Right cardiac atrium (tissue), 5 donors: Measurements from ENCODE around the gene PANK1. TPM values are rescaled to one million over a fixed set of nuclear protein-coding genes. Genes with fewer than 3 reads are reported as not detected.
A peak's percentile ranks its signal among the peaks of the same experiment; 100 is the strongest.
"Not testable (repeated sequence)": the region's sequence is repeated elsewhere in the genome, so short reads cannot be mapped to it uniquely, and the experiment has no call there.

ENCODE experiments used
- ATAC-seq, 2 donors: fragments of 200-7000 bp; cut with Tn5 transposase; one replicate each; pipeline versions ENCODE4 v1.8.0 to v1.9.1; 2020; ENCODE audit warnings: moderate library complexity in 2 of 2, mild to moderate bottlenecking in 1 of 2
- DNase-seq, 3 donors: peaks; one replicate each; pipeline ENCODE4 v3.0.0-alpha.2; 2020
- H3K27ac ChIP-seq: one replicate; pipeline ENCODE4 v1.5.1; 2013; ENCODE audit warnings: mild to moderate bottlenecking, low read length, control low read depth, moderate library complexity
- H3K27me3 ChIP-seq: one replicate; pipeline ENCODE4 v1.6.1; 2013; ENCODE audit not compliant: control insufficient read depth, insufficient read depth
- H3K4me1 ChIP-seq: one replicate; pipeline ENCODE4 v1.6.1; 2013; ENCODE audit warnings: low read length; ENCODE audit not compliant: control insufficient read depth, insufficient read depth
- H3K4me3 ChIP-seq: one replicate; pipeline ENCODE4 v1.5.1; 2013; ENCODE audit warnings: low read length, control low read depth
- H3K9me3 ChIP-seq: one replicate; pipeline ENCODE4 v1.6.1; 2013; ENCODE audit warnings: low read length; ENCODE audit not compliant: control insufficient read depth
- WGBS: extraction: QIAGEN DNeasy Blood & Tissue Kit; methylation state at CpG from one replicate; pipeline ENCODE4 v1.1.7; 2013; 5-methylcytosine and 5-hydroxymethylcytosine counted together
- intact Hi-C, 4 donors: fragments of 100-400 bp; cut with DNase I; formaldehyde crosslinking; loops; one replicate each; pipeline versions ENCODE4 v1.11.0 to v1.14.0; 2022 to 2023
- polyA plus RNA-seq: library from polyadenylated mRNA; stranded (reverse); fragments of 200-250 nt; gene quantifications from one replicate; pipeline ENCODE4 v1.2.3, GENCODE V29; 2013
- total RNA-seq, 4 donors: library from RNA; stranded (reverse); fragmentation: NEBNext Ultra II Directional; extraction: Animal tissue kit (Norgen Biotek cat#: 25700); gene quantifications; one replicate each; pipeline ENCODE4 v1.2.1, GENCODE V29; 2021
- donor health status: healthy with polysubstance abuse.
- donor health status: DM: no; HTN: yes; CAD: no.
- donor health status: DM: no; HTN: no; CAD: no.
- donor health status: DM: no; HTN: yes; CAD: no; lungs with severe emphysema.
- donor health status: DM: yes; HTN: yes; CAD: no.

PANK1 gene
- total and polyA plus RNA-seq, 5 donors, result 5.0 to 14.0 (median 12.7) TPM

DNA sequence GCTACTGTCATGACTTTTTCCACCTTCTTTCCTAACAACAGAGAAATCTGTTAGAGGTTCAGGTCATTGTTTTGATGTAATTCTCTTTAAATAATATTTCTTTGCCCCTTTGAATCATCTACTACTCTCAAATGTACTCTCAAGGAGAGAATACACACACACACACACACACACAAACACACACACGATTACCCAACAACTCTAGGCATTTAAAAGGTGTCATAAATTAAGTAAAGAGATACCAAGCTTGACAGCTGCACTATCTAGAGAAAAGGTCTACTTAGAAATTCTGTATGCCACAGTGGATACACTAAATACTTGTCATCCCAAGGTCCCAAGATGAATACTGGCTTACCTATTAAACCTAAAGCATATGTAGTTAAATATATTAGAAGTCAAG lies 4.8 kb downstream of the PANK1 start:
- DNase-seq (no peak), ATAC-seq (no peak)
- no peaks in the 10 kb centered on the region for H3K9me3 ChIP-seq
- H3K4me3 ChIP-seq, result no peak overlapping the region
- no peaks in the 10 kb centered on the region for H3K4me1 ChIP-seq
- intact Hi-C loops, result no loop called here
- no peak overlapping the region for H3K27ac ChIP-seq
- no peaks in the 10 kb centered on the region for H3K27me3 ChIP-seq
- 68% methylated on average over 1 of the region's 1 CpG for WGBS

DNA sequence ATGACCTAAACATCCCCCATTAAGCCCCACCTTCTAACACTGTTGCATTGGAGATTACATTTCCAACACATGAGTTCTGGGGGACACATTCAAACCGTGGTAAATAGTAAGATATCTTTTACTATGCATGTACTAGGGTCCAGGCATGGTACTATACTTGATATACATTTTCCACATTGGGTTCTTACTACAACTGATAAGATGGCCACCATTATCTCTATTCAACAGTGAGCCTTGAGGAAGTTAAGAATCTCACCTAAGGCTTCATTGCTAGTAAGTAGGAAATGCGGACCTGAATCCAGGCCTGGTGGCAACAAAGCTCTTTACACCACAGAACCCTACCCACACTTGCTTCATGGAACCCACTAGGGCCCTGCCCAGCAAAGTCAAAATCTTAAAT lies 5.7 kb downstream of the PANK1 start:
- H3K27ac ChIP-seq, result no peak overlapping the region
- WGBS, result 97% methylated on average over 2 of the region's 2 CpGs
- no peaks in the 10 kb centered on the region for H3K9me3 ChIP-seq

DNA sequence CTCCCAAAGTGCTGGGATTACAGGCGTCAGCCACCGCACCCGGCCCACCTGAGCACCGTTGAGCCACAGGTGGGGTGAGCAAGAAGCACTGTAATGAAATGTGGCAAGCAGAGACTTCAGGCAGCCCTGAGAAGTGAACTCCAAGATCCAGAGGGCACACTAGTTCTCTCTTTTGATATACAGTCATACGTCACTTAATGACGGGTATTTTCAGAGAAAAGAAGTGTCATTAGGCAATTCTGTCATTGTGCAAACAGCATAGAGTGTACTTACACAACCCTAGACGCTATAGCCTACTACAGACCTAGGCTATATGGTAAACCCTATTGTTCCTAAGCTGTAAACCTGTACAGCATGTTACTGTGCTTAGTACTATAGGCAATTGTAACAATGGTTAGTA lies 7.9 kb downstream of the PANK1 start:
- no peaks in the 10 kb centered on the region for H3K27me3 ChIP-seq
- no peak overlapping the region for H3K27ac ChIP-seq
- WGBS, result 94% methylated on average over 7 of the region's 7 CpGs
- no peaks in the 10 kb centered on the region for H3K4me1 ChIP-seq
- DNase-seq (no peak), ATAC-seq (no peak)
- intact Hi-C loops, result no loop called here
- H3K9me3 ChIP-seq, result no peaks in the 10 kb centered on the region
- no peak overlapping the region for H3K4me3 ChIP-seq

More for the DNA sequence above, 5.7 kb downstream of the PANK1 start:
- no peak for ATAC-seq
- Histone ChIP-seq H3K4me3 (no peak overlapping the region), H3K4me1 (no peaks in the 10 kb centered on the region), H3K27me3 (no peaks in the 10 kb centered on the region)
- intact Hi-C loops, result no loop called here
- DNase-seq, result no peak

DNA sequence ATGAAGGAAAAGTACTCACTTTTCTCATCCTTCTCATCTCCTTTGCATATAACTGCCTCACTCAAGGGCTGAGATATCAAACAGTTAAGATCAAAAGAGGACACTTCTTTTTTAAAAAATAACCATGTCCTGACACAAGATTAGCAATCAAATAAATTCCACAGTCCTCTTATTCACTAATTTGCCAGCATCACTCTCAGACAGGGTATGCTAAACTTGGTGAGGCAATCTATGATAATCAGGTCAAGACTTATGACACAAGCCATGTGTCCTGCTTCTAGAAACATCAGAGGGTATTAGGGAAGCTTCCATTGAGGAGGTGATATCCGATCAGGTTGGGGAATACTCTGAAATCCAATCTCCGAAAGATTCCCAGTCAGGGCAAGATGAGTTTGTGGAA lies 10.4 kb downstream of the PANK1 start:
- H3K4me1 ChIP-seq, result no peaks in the 10 kb centered on the region
- no peak overlapping the region for H3K4me3 ChIP-seq
- no peak overlapping the region for H3K27ac ChIP-seq
- no peak for DNase-seq
- WGBS, result 97% methylated on average over 2 of the region's 2 CpGs
- intact Hi-C loops, result no loop called here
- no peaks in the 10 kb centered on the region for H3K9me3 ChIP-seq
- ATAC-seq, result no peak
- no peaks in the 10 kb centered on the region for H3K27me3 ChIP-seq

DNA sequence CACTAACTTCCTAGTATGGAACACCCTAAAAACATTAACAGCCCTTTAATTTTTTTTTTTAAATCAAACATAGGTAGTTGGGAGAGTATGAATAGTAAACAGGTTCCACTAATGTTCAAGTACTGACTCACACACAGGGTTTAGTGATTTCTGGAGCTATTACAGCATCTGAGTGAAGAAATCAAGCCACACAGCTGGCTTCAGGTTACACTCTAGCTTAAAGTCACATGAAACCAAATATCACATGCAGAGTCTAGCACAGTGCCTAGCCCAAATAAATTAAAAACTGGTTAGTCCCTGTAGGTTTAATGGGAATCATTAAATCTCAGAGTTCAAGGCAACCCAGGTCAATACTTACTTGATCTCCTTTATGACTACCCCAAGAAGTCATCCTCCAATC lies 11.6 kb downstream of the PANK1 start:
- no peak for ATAC-seq
- no peak overlapping the region for H3K27ac ChIP-seq
- no peaks in the 10 kb centered on the region for H3K4me1 ChIP-seq
- no peaks in the 10 kb centered on the region for H3K9me3 ChIP-seq
- H3K27me3 ChIP-seq, result no peaks in the 10 kb centered on the region
- intact Hi-C loops, result no loop called here
- no peak for DNase-seq
- H3K4me3 ChIP-seq, result no peak overlapping the region

DNA sequence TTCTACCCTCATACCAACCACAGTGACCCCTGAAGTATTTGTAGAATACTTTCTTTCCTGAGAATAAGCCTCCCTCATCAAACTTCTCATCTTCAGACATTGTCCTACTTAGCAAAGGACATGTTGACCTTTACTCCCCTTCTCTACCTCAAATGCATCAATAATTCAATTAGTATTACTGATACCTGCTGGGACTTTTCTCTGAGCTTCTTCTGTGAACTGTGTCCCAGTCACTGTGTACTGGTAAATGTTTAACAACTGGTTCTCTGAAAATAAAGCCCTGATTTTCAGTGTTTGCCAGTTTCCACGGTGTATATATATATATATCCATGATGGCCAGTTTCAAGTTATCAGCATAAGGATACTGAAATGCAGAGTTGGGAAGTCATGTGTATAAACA lies 12.2 kb downstream of the PANK1 start:
- WGBS, result 83% methylated on average over 1 of the region's 1 CpG
- intact Hi-C loops, result no loop called here
- H3K4me1 ChIP-seq, result no peaks in the 10 kb centered on the region
- no peaks in the 10 kb centered on the region for H3K9me3 ChIP-seq
- no peaks in the 10 kb centered on the region for H3K27me3 ChIP-seq
- ATAC-seq (no peak), DNase-seq (no peak)
- H3K4me3 ChIP-seq, result no peak overlapping the region
- no peak overlapping the region for H3K27ac ChIP-seq

DNA sequence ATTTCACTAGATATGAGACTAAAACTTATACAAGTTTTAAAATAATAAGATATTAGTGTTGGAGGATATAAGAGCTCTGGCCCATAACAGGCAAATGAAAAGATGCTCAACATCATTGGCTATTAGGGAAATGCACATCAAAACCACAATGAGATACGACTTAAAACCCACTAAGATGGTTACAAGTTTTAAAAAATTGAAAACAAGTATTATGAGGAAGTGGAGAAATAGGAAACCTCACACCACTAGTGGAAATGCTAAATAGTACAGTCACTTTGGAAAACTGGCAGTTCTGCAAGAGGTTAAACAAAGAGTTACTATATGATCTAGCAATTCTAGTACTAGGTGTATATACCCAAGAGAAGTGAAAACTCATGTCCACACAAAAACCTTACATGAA lies 17.2 kb downstream of the PANK1 start:
- no peak overlapping the region for H3K27ac ChIP-seq
- H3K9me3 ChIP-seq, result no peaks in the 10 kb centered on the region
- no peaks in the 10 kb centered on the region for H3K27me3 ChIP-seq
- WGBS, result 74% methylated on average over 1 of the region's 1 CpG
- DNase-seq, result no peak
- ATAC-seq, result no peak
- H3K4me1 ChIP-seq, result peaks cover 3% of the 10 kb centered on the region
- H3K4me3 ChIP-seq, result no peak overlapping the region
- intact Hi-C loops, result no loop called here

DNA sequence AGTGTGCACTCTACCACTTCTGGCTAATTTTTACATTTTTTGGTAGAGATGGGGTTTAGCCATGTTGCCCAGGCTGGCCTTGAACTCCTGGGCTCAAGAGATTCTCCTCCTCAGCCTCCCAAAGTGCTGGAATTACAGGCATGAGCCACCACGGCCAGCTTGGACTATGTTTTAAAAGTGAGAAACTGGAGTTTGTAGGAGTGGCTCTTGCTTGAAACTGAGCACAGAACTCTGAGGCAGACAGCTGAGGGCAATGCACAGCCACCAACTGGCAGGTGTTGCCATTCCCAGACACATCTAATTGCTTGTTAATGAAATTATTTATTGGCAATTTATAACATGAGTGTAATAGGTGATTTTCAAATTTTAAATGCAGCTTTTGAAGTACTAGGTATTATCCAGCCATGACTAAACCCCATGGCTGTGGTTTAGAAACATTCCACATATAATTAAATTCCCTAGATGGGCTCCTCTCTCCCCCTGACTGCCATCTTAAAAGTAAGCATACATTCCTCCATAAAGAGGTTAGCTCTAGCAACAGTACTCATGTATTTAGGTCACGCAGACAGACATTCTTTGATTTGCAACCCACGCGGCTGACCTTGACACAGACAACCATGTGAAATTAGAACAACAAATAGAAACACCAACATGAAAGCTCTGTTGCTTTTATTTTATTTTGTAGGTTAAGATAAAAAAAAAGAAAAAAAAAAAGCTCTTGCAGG lies 19.8 kb downstream of the PANK1 start:
- DNase-seq (no peak), ATAC-seq (no peak)
- H3K4me1 ChIP-seq, result peaks cover 3% of the 10 kb centered on the region
- peak overlapping the region; percentile 27 for H3K27ac ChIP-seq
- H3K9me3 ChIP-seq, result no peaks in the 10 kb centered on the region
- intact Hi-C loops, result no loop called here
- 70% methylated on average over 4 of the region's 4 CpGs for WGBS
- no peak overlapping the region for H3K4me3 ChIP-seq
- no peaks in the 10 kb centered on the region for H3K27me3 ChIP-seq

DNA sequence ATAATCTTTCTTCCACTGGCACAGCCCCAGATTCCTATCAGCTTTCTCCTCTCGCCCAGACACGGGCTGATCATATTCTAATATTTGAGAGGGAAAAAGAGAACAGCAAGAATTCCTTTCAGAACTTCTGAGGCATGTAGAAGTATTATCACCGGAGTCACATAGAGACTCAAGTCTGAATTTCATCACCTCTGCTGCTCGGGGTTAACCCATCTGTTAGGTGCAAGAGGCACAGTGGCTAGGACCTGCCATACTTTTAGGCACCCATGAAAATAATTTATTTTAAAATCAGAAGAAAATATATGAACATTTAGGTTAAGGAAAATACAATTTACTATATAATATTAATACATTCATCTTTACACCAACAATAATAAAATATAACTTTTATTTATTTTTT lies 21.0 kb downstream of the PANK1 start:
- WGBS, result 70% methylated on average over 4 of the region's 4 CpGs
- no peak overlapping the region for H3K4me3 ChIP-seq
- no peak overlapping the region for H3K27ac ChIP-seq
- H3K4me1 ChIP-seq, result peaks cover 3% of the 10 kb centered on the region
- intact Hi-C loops, result no loop called here
- no peak for ATAC-seq
- H3K27me3 ChIP-seq, result no peaks in the 10 kb centered on the region
- DNase-seq, result no peak
- H3K9me3 ChIP-seq, result no peaks in the 10 kb centered on the region

DNA sequence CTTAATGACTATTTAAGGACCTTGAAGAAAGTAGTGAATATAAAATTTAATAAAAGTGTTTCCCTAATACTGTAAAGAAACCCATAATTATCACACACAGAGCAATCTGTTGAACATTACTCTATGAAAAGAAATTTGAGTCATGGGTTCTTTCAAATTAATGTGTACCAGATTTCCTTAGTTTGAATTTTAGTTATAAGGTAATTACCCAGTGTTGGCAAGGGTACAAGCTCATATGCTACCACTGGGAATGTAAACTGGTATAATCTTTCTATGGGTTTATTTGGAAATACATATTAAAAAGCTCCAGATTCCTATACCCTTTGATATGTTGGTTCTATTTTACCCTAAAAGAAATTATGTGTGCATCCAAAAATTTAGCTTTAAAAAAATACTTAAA lies 22.9 kb downstream of the PANK1 start:
- no peak overlapping the region for H3K4me3 ChIP-seq
- peaks cover 3% of the 10 kb centered on the region for H3K4me1 ChIP-seq
- ATAC-seq (no peak), DNase-seq (no peak)
- no peaks in the 10 kb centered on the region for H3K27me3 ChIP-seq
- no peaks in the 10 kb centered on the region for H3K9me3 ChIP-seq
- intact Hi-C loops, result no loop called here
- H3K27ac ChIP-seq, result no peak overlapping the region

DNA sequence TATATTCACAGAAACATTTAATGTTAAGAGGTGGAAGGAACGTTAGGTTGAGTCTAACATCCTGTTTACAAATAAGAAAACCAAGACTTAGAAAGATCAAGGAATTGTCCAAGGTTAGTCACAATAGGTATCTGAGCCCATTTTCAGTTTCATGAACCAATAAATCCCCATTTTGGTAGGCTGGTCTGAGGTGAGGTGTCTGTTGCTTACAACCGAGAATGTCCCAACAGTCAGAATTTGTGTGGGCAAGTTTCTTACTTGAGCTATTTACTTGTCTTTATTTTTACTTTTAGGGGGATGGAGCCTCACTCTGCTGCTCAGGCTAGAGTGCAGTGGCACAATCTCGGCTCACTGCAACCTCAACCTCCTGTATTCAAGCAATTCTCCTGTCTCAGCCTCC lies 23.6 kb downstream of the PANK1 start:
- intact Hi-C loops, result no loop called here
- 93% methylated on average over 3 of the region's 3 CpGs for WGBS

DNA sequence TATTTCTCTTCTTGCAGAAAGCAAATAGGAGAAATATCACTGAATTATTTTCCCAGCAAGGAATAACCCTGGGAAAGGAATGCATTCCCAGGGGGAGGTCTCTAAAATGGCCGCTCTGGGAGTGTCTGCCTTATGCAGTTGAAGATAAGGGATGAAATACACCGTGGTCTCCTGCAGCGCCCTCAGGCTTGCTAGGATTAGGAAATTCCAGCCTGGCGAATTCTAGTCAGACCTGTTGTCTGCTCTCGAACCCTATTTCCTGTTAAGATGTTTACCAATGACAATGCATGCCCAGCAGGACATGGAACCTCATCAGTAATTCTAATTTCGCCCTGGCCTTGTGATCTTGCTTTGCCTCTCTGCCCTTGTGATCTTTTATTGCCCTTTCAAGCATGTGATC lies 24.7 kb downstream of the PANK1 start:
- WGBS, result 91% methylated on average over 6 of the region's 6 CpGs
- ATAC-seq, intact Hi-C loops: not testable (repeated sequence)

More for the DNA sequence above, 23.6 kb downstream of the PANK1 start:
- H3K4me3 ChIP-seq, result no peak overlapping the region
- peaks cover 3% of the 10 kb centered on the region for H3K4me1 ChIP-seq
- no peaks in the 10 kb centered on the region for H3K27me3 ChIP-seq
- no peak overlapping the region for H3K27ac ChIP-seq
- ATAC-seq, result no peak
- DNase-seq, result no peak
- H3K9me3 ChIP-seq, result no peaks in the 10 kb centered on the region

More for the DNA sequence above, 24.7 kb downstream of the PANK1 start:
- H3K27me3 ChIP-seq, H3K9me3 ChIP-seq, H3K4me1 ChIP-seq, H3K27ac ChIP-seq, DNase-seq, H3K4me3 ChIP-seq: not testable (repeated sequence)
